Left lung (tissue), 10 donors: Measurements from ENCODE around the gene OR10J4. TPM values are rescaled to one million over a fixed set of nuclear protein-coding genes. Genes with fewer than 3 reads are reported as not detected.

ENCODE experiments used
- ATAC-seq: fragments of 200-7000 bp; cut with Tn5 transposase; one replicate; pipeline ENCODE4 v1.9.1; 2020; ENCODE audit warnings: moderate library complexity
- DNase-seq, 4 donors: peaks; one replicate each; pipeline ENCODE4 v3.0.0-alpha.2; 2013 to 2020
- H3K27ac ChIP-seq, 2 donors: fragments of 200-600 bp; sonication (generic) in 1 of 2; one replicate each; pipeline versions ENCODE4 v1.5.0 to v1.8.0; 2020 to 2021
- H3K27me3 ChIP-seq, 2 donors: fragments of 200-600 bp; sonication (generic) in 1 of 2; one replicate each; pipeline versions ENCODE4 v1.5.0 to v1.8.0; 2020 to 2021
- H3K36me3 ChIP-seq, 2 donors: fragments of 200-600 bp; sonication (generic) in 1 of 2; one replicate each; pipeline versions ENCODE4 v1.5.0 to v1.8.0; 2020 to 2021
- H3K4me1 ChIP-seq, 2 donors: fragments of 200-600 bp; one replicate each; pipeline ENCODE4 v1.8.0; 2021
- H3K4me3 ChIP-seq, 2 donors: fragments of 200-600 bp; sonication (generic) in 1 of 2; one replicate each; pipeline versions ENCODE4 v1.5.0 to v1.8.0; 2020 to 2021; ENCODE audit warnings: mild to moderate bottlenecking in 1 of 2
- H3K9me3 ChIP-seq, 2 donors: fragments of 200-600 bp; sonication (generic) in 1 of 2; one replicate each; pipeline versions ENCODE4 v1.5.0 to v1.8.0; 2020 to 2021
- CTCF ChIP-seq, 2 donors: fragments of 200-600 bp; sonication (generic) in 1 of 2; IDR thresholded peaks; one replicate each; pipeline versions ENCODE4 v1.5.0 to v1.8.0; 2021; ENCODE audit warnings: antibody characterized with exemption in 2 of 2
- intact Hi-C, 2 donors: fragments of 100-400 bp; cut with DNase I; formaldehyde crosslinking; loops; one replicate each; pipeline versions ENCODE4 v1.11.2 to v1.14.2; 2022
- polyA plus RNA-seq, 6 donors: library from polyadenylated mRNA; unstranded; fragments of 120-200 nt; gene quantifications; one replicate each; pipeline ENCODE4 v1.2.1, GENCODE V29; 2013; ENCODE audit not compliant: insufficient read length in 6 of 6
- total RNA-seq, 2 donors: library from RNA; stranded (reverse); fragmentation: NEBNext Ultra II Directional; extraction: Animal tissue kit (Norgen Biotek cat#: 25700); gene quantifications; one replicate each; pipeline ENCODE4 v1.2.1, GENCODE V29; 2021
- donor health status: DM: no; HTN: yes; CAD: no.
- donor health status: DM: no; HTN: no; CAD: no.

Gene OR10J4
- total and polyA plus RNA-seq, 8 donors: not detected

GRCh38 chr1:159429074-159429861, 2.7 kb upstream of the OR10J4 start:
- intact Hi-C loops: no loop called here
- Histone ChIP-seq H3K36me3 (no peaks in the 10 kb centered on the region), H3K4me1 (no peaks in the 10 kb centered on the region), H3K4me3 (no peak overlapping the region), H3K9me3 (no peaks in the 10 kb centered on the region), H3K27me3 (no peaks in the 10 kb centered on the region), H3K27ac (no peak overlapping the region)
- no peak for TF ChIP-seq CTCF (IDR thresholded peaks at IDR 0.05)
- DNase-seq: no peak
- peak; percentile 84 for ATAC-seq

GRCh38 chr1:159430985-159431384, 1.0 kb upstream of the OR10J4 start:
- no peak for ATAC-seq
- no peak for TF ChIP-seq CTCF (IDR thresholded peaks at IDR 0.05)
- intact Hi-C loops: no loop called here

GRCh38 chr1:159436469-159436868, 4.5 kb downstream of the OR10J4 start:
- Histone ChIP-seq H3K9me3 (no peaks in the 10 kb centered on the region), H3K36me3 (no peaks in the 10 kb centered on the region), H3K27ac (no peak overlapping the region), H3K4me1 (no peaks in the 10 kb centered on the region), H3K4me3 (no peak overlapping the region), H3K27me3 (no peaks in the 10 kb centered on the region)
- intact Hi-C loops: no loop called here
- DNase-seq (no peak), ATAC-seq (no peak)
- no peak for TF ChIP-seq CTCF (IDR thresholded peaks at IDR 0.05)

More at GRCh38 chr1:159430985-159431384, 1.0 kb upstream of the OR10J4 start:
- H3K4me3 ChIP-seq: no peak overlapping the region
- H3K36me3 ChIP-seq: no peaks in the 10 kb centered on the region
- no peak for DNase-seq
- no peaks in the 10 kb centered on the region for H3K9me3 ChIP-seq
- no peaks in the 10 kb centered on the region for H3K27me3 ChIP-seq
- no peaks in the 10 kb centered on the region for H3K4me1 ChIP-seq
- no peak overlapping the region for H3K27ac ChIP-seq

GRCh38 chr1:159439422-159439821, 7.4 kb downstream of the OR10J4 start, which contains the start of gene OR10J1:
Gene OR10J1, plus strand, starts transcription at chr1:159439722. Its CDS starts 70 bp downstream, at chr1:159439792.
- no peak for ATAC-seq
- H3K4me1 ChIP-seq: no peaks in the 10 kb centered on the region
- H3K27me3 ChIP-seq: no peaks in the 10 kb centered on the region
- no peak for DNase-seq
- TF ChIP-seq CTCF (IDR thresholded peaks at IDR 0.05): no peak
- H3K4me3 ChIP-seq: no peak within 1 kb of the TSS
- intact Hi-C loops: no loop called here
- no peaks in the 10 kb centered on the region for H3K9me3 ChIP-seq
- H3K36me3 ChIP-seq: no peaks in the 10 kb centered on the region
- H3K27ac ChIP-seq: no peak within 1 kb of the TSS

GRCh38 chr1:159441360-159441759, 9.4 kb downstream of the OR10J4 start:
- Histone ChIP-seq H3K36me3 (no peaks in the 10 kb centered on the region), H3K9me3 (no peaks in the 10 kb centered on the region), H3K4me1 (no peaks in the 10 kb centered on the region), H3K27me3 (no peaks in the 10 kb centered on the region), H3K27ac (no peak overlapping the region), H3K4me3 (no peak overlapping the region)
- ATAC-seq (no peak), DNase-seq (no peak)
- TF ChIP-seq CTCF (IDR thresholded peaks at IDR 0.05): no peak
- intact Hi-C loops: no loop called here
